GM12878 (cell line): ENCODE results near the gene THRB. TPM values are rescaled to one million over a fixed set of nuclear protein-coding genes. Genes with fewer than 3 reads are reported as not detected.

Source experiments
- ATAC-seq: fragments of 200-7000 bp; cut with Tn5 transposase; 3 replicates; pipeline ENCODE4 v1.9.1; 2020; ENCODE audit warnings: mild to moderate bottlenecking, moderate library complexity
- BruUV-seq: library from RNA; stranded (reverse); fragments of 400-500 nt; replicated peaks from 2 replicates; lab custom pipeline; 2021; lab: Mats Ljungman, UMichigan
- CTCF ChIA-PET: fragments of 300-600 bp; sonication (Branson Sonifier 250); formaldehyde crosslinking; extraction: SDS; loops from one replicate; lab custom pipeline; 2021; ENCODE audit warnings: inconsistent platforms; lab: Yijun Ruan, JAX
- POLR2A ChIA-PET: fragments of 350-600 bp; formaldehyde crosslinking; extraction: SDS; loops from one replicate; lab custom pipeline; 2021; ENCODE audit warnings: inconsistent platforms; lab: Charles Lee
- RAD21 ChIA-PET: fragments of 300-600 bp; sonication (Branson Sonifier 250); formaldehyde crosslinking; loops from one replicate; lab custom pipeline; 2023; ENCODE audit warnings: antibody characterized with exemption; ENCODE audit not compliant: unreplicated experiment; lab: Charles Lee
- SMC1A ChIA-PET: fragments of 300-600 bp; sonication (Branson Sonifier 250); formaldehyde crosslinking; loops from one replicate; lab custom pipeline; 2023; ENCODE audit not compliant: unreplicated experiment, uncharacterized antibody; lab: Charles Lee
- DNase-seq: peaks from one replicate; pipeline ENCODE4 v3.0.0-alpha.2; 2011; ENCODE audit warnings: low read depth, low spot score
- FAIRE-seq: peaks from 3 replicates; lab custom pipeline; 2011; peaks lifted over from hg19 to GRCh38; lab: Jason Lieb, UNC
- H2AFZ ChIP-seq: 2 replicates; pipeline ENCODE4 v1.6.0; 2011; ENCODE audit warnings: low read depth, low read length, control low read depth; ENCODE audit not compliant: control insufficient read depth
- H3K27ac ChIP-seq: 2 replicates; pipeline ENCODE4 v1.5.1; 2011; ENCODE audit warnings: control low read depth; ENCODE audit not compliant: control insufficient read depth, insufficient read depth
- H3K27me3 ChIP-seq, 2 experiments: replicated peaks in 1 of 2; 2 replicates each; pipeline versions ENCODE4 v1.6.0 to v1.6.1; 2011; ENCODE audit warnings: low read length in 1 of 2; ENCODE audit not compliant: control insufficient read depth in 2 of 2, insufficient read depth in 2 of 2
- H3K36me3 ChIP-seq, 2 experiments: 2 replicates each; pipeline ENCODE4 v1.5.1; 2011; ENCODE audit warnings: low read length in 1 of 2; ENCODE audit not compliant: control insufficient read depth in 2 of 2, insufficient read depth in 2 of 2
- H3K4me1 ChIP-seq: 2 replicates; pipeline ENCODE4 v1.6.1; 2011; ENCODE audit warnings: mild to moderate bottlenecking, low read length, moderate library complexity, mixed read lengths; ENCODE audit not compliant: control insufficient read depth, insufficient read depth
- H3K4me2 ChIP-seq: 2 replicates; pipeline ENCODE4 v1.6.0; 2011; ENCODE audit warnings: control low read depth; ENCODE audit not compliant: control insufficient read depth, insufficient read depth
- H3K4me3 ChIP-seq: fragments of 200-600 bp; sonication (generic); 2 replicates; pipeline ENCODE4 v1.5.1; 2016
- H3K79me2 ChIP-seq: 2 replicates; pipeline ENCODE4 v1.6.0; 2011; ENCODE audit warnings: low read length; ENCODE audit not compliant: control insufficient read depth, insufficient read depth
- H3K9ac ChIP-seq: 2 replicates; pipeline ENCODE4 v1.8.0; 2011; ENCODE audit warnings: low read length, control low read depth, mixed read lengths; ENCODE audit not compliant: control insufficient read depth, insufficient read depth
- H3K9me3 ChIP-seq: replicated peaks from 3 replicates; pipeline ENCODE4 v1.5.1; 2011; ENCODE audit warnings: mild to moderate bottlenecking, low read length; ENCODE audit not compliant: control insufficient read depth, insufficient read depth
- H4K20me1 ChIP-seq: 2 replicates; pipeline ENCODE4 v1.6.0; 2011; ENCODE audit not compliant: control insufficient read depth, insufficient read depth
- BMI1 ChIP-seq: fragments of 450-650 bp; IDR thresholded peaks from 2 replicates; pipeline ENCODE4 v1.6.1; 2016; ENCODE audit warnings: mild to moderate bottlenecking, moderate library complexity, borderline replicate concordance
- CEBPB ChIP-seq, 2 experiments: fragments of 150-350 bp in 1 of 2; IDR thresholded peaks; 2 replicates each; pipeline ENCODE4 v1.6.1; 2012 to 2014; ENCODE audit warnings: low read depth in 2 of 2, low read length in 2 of 2, borderline replicate concordance in 1 of 2, inconsistent platforms in 1 of 2
- CHD2 ChIP-seq: IDR thresholded peaks from 2 replicates; pipeline ENCODE4 v1.6.1; 2011; ENCODE audit warnings: low read depth, low read length, improper control_type of control experiment, borderline replicate concordance
- EP300 ChIP-seq, 2 experiments: fragments of 150-350 bp in 1 of 2; IDR thresholded peaks; 2 replicates each; pipeline ENCODE4 v1.6.1; 2011 to 2012; ENCODE audit warnings: low read depth in 2 of 2, low read length in 2 of 2, borderline replicate concordance in 1 of 2, improper control_type of control experiment in 1 of 2, inconsistent platforms in 1 of 2; ENCODE audit not compliant: control insufficient read depth in 1 of 2
- ETV6 ChIP-seq, 2 experiments: fragments of 450-650 bp in 1 of 2; IDR thresholded peaks in 1 of 2; conservative IDR thresholded peaks in 1 of 2; 2 replicates each; pipeline ENCODE4 v1.6.1; 2014; ENCODE audit warnings: antibody characterized with exemption in 1 of 2, borderline replicate concordance in 1 of 2, low read depth in 1 of 2, mild to moderate bottlenecking in 1 of 2, moderate library complexity in 1 of 2
- GABPA ChIP-seq: IDR thresholded peaks from 2 replicates; pipeline ENCODE4 v1.6.1; 2014; ENCODE audit warnings: antibody characterized with exemption, low read depth, mild to moderate bottlenecking, inconsistent platforms
- HDGF ChIP-seq: fragments of 450-650 bp; IDR thresholded peaks from 2 replicates; pipeline ENCODE4 v1.6.1; 2016; ENCODE audit warnings: antibody characterized with exemption
- MEF2A ChIP-seq: IDR thresholded peaks from 2 replicates; pipeline ENCODE4 v1.6.1; 2011; ENCODE audit warnings: low read depth, mild to moderate bottlenecking, low read length, moderate library complexity; ENCODE audit not compliant: insufficient read depth
- MEF2B ChIP-seq: fragments of 450-650 bp; IDR thresholded peaks from 2 replicates; pipeline ENCODE4 v1.6.1; 2018; ENCODE audit warnings: mild to moderate bottlenecking, moderate library complexity; ENCODE audit not compliant: partially characterized antibody, poor library complexity, severe bottlenecking
- MXI1 ChIP-seq: fragments of 150-350 bp; IDR thresholded peaks from 2 replicates; pipeline ENCODE4 v1.6.1; 2011; ENCODE audit warnings: low read depth, mild to moderate bottlenecking, inconsistent platforms, low read length, improper control_type of control experiment
- POLR2AphosphoS5 ChIP-seq: IDR thresholded peaks from 2 replicates; pipeline ENCODE4 v1.6.1; 2011; ENCODE audit warnings: mild to moderate bottlenecking, low read length, inconsistent platforms
- RAD51 ChIP-seq: fragments of 450-650 bp; IDR thresholded peaks from 2 replicates; pipeline ENCODE4 v1.6.1; 2016; ENCODE audit warnings: moderate library complexity, mild to moderate bottlenecking, inconsistent platforms
- STAT1 ChIP-seq: fragments of 450-650 bp; conservative IDR thresholded peaks from 2 replicates; pipeline ENCODE4 v1.6.1; 2014; ENCODE audit warnings: antibody characterized with exemption, mild to moderate bottlenecking
- TAF1 ChIP-seq: IDR thresholded peaks from 2 replicates; pipeline ENCODE4 v1.6.1; 2011; ENCODE audit warnings: mild to moderate bottlenecking, low read depth, low read length, borderline replicate concordance
- ZNF384 ChIP-seq: IDR thresholded peaks from 2 replicates; pipeline ENCODE4 v1.6.1; 2012; ENCODE audit warnings: low read depth, mild to moderate bottlenecking, low read length, improper control_type of control experiment, borderline replicate concordance
- WGBS: methylation state at CpG from one replicate; pipeline ENCODE4 v1.1.6; 2016; ENCODE audit warnings: low lambda C conversion rate; ENCODE audit not compliant: insufficient replicate concordance, insufficient coverage; ENCODE audit errors: missing lambda C conversion rate; 5-methylcytosine and 5-hydroxymethylcytosine counted together
- in situ Hi-C: fragments of 300-500 bp; cut with MboI; formaldehyde crosslinking; loops from 9 replicates; pipeline ENCODE4 v1.14.3; 2018; ENCODE audit warnings: mixed read lengths
- intact Hi-C: fragments of 100-400 bp; cut with micrococcal nuclease; formaldehyde crosslinking; loops from one replicate; pipeline ENCODE4 v1.14.2; 2022; ENCODE audit not compliant: unreplicated experiment
- polyA plus RNA-seq, 11 experiments: library from polyadenylated mRNA; depleted of rRNA in 4 of 11; unstranded in 6 of 11; stranded (reverse) in 5 of 11; fragments of >200 nt; fragmentation: Nextera tagmentation in 4 of 11; fragmentation: Illumina TruSeq in 1 of 11; extraction: Ambion mirVana in 4 of 11; extraction: Trizol in 1 of 11; gene quantifications; 1 replicate in 1 of 11; 2 replicates in 10 of 11; pipeline versions ENCODE4 v1.2.1 to v1.2.3, GENCODE V29; 2011 to 2016; ENCODE audit warnings: inconsistent platforms in 2 of 11, missing spikeins in 2 of 11, low read depth in 1 of 11
- total RNA-seq, 4 experiments: library from RNA; depleted of rRNA in 3 of 4; stranded (reverse); fragments of >200 nt in 3 of 4; fragmentation: Illumina TruSeq in 1 of 4; extraction: Trizol in 1 of 4; gene quantifications; 2 replicates each; pipeline versions ENCODE4 v1.2.1 to v1.2.3, GENCODE V29; 2013 to 2021
- TF ChIP-seq, protein P1 (sequence below): fragments of 450-650 bp; IDR thresholded peaks from 2 replicates; pipeline ENCODE4 v1.6.1; 2016; ENCODE audit warnings: mild to moderate bottlenecking
- TF ChIP-seq, protein P2 (sequence below): fragments of 450-650 bp; IDR thresholded peaks from 2 replicates; pipeline ENCODE4 v1.6.1; 2017; ENCODE audit warnings: low read depth, mild to moderate bottlenecking, moderate library complexity
- TF ChIP-seq, protein P3 (sequence below): fragments of 450-650 bp; IDR thresholded peaks from 2 replicates; pipeline ENCODE4 v1.6.1; 2017; ENCODE audit warnings: antibody characterized with exemption, mild to moderate bottlenecking, moderate library complexity

The THRB gene
- total and polyA plus RNA-seq, 10 of the 15 experiments (the other 5 are each of a cell fraction or from before 2014, with no cell fraction given) = 0.05 TPM; not detected in 9

DNA sequence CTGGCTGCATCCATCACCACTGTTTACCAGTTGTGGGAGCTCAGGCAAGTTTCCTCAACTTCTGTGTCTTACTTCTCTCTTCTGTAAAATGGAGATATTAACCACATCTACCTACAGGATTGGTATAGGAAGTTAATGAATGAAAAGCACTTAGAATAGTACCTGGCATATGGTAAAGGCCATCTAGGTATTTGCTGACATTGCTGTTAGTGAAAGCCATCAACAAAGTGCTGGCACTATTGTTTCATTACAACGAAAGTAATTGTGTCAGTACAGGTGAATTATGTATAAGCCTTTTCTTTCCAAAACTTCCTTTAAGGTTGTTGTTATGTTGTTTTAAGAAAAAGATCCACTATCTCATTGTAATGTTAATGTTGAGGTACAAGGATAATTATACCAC is 352.5 kb downstream of the THRB start:
- DNase-seq = no peak
- in situ Hi-C loops (no loop called here), intact Hi-C loops (no loop called here)
- H3K4me3 ChIP-seq = no peak overlapping the region
- H3K9ac ChIP-seq = no peak overlapping the region
- H3K4me2 ChIP-seq = no peak overlapping the region
- ATAC-seq = no peak
- no TSS peak for BruUV-seq
- no peaks in the 10 kb centered on the region for H3K36me3 ChIP-seq
- ChIA-PET SMC1A (interaction anchor here (1.3 kb wide), 1 partner anchor 91 kb away, joined by 3 read pairs; no protein-coding TSS in a partner anchor), CTCF (no interaction called here), POLR2A (no interaction called here), RAD21 (no interaction called here)
- WGBS = 41% methylated on average over 1 of the region's 1 CpG
- no peaks in the 10 kb centered on the region for H3K27me3 ChIP-seq
- H3K27ac ChIP-seq = no peak overlapping the region
- H3K9me3 ChIP-seq = no peaks in the 10 kb centered on the region
- H4K20me1 ChIP-seq = no peaks in the 10 kb centered on the region
- H3K79me2 ChIP-seq = no peaks in the 10 kb centered on the region
- H2AFZ ChIP-seq = no peak overlapping the region
- FAIRE-seq = no peak
- TF ChIP-seq, protein P1, sequence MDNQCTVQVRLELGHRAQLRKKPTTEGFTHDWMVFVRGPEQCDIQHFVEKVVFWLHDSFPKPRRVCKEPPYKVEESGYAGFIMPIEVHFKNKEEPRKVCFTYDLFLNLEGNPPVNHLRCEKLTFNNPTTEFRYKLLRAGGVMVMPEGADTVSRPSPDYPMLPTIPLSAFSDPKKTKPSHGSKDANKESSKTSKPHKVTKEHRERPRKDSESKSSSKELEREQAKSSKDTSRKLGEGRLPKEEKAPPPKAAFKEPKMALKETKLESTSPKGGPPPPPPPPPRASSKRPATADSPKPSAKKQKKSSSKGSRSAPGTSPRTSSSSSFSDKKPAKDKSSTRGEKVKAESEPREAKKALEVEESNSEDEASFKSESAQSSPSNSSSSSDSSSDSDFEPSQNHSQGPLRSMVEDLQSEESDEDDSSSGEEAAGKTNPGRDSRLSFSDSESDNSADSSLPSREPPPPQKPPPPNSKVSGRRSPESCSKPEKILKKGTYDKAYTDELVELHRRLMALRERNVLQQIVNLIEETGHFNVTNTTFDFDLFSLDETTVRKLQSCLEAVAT = no peak
- TF ChIP-seq, protein P2, sequence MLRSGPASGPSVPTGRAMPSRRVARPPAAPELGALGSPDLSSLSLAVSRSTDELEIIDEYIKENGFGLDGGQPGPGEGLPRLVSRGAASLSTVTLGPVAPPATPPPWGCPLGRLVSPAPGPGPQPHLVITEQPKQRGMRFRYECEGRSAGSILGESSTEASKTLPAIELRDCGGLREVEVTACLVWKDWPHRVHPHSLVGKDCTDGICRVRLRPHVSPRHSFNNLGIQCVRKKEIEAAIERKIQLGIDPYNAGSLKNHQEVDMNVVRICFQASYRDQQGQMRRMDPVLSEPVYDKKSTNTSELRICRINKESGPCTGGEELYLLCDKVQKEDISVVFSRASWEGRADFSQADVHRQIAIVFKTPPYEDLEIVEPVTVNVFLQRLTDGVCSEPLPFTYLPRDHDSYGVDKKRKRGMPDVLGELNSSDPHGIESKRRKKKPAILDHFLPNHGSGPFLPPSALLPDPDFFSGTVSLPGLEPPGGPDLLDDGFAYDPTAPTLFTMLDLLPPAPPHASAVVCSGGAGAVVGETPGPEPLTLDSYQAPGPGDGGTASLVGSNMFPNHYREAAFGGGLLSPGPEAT = no peak
- TF ChIP-seq RAD51 (no peak), EP300 (IDR thresholded peaks at IDR 0.05; ENCODE audit: borderline replicate concordance in 1 of 2, control insufficient read depth in 1 of 2, low read depth in 2 of 2, low read length in 2 of 2) (no peak), CHD2 (no peak), MEF2B (no peak), POLR2AphosphoS5 (no peak), MEF2A (no peak), STAT1 (no peak), BMI1 (no peak), GABPA (no peak), TAF1 (no peak), MXI1 (no peak), ETV6 (conservative IDR thresholded peaks at IDR 0.05 in 1 of 2, IDR thresholded peaks at IDR 0.05 in 1 of 2; ENCODE audit: borderline replicate concordance in 1 of 2, low read depth in 1 of 2) (no peak), ZNF384 (no peak), HDGF (no peak), CEBPB (IDR thresholded peaks at IDR 0.05; ENCODE audit: borderline replicate concordance in 1 of 2, low read depth in 2 of 2, low read length in 2 of 2) (no peak)
- TF ChIP-seq, protein P3, sequence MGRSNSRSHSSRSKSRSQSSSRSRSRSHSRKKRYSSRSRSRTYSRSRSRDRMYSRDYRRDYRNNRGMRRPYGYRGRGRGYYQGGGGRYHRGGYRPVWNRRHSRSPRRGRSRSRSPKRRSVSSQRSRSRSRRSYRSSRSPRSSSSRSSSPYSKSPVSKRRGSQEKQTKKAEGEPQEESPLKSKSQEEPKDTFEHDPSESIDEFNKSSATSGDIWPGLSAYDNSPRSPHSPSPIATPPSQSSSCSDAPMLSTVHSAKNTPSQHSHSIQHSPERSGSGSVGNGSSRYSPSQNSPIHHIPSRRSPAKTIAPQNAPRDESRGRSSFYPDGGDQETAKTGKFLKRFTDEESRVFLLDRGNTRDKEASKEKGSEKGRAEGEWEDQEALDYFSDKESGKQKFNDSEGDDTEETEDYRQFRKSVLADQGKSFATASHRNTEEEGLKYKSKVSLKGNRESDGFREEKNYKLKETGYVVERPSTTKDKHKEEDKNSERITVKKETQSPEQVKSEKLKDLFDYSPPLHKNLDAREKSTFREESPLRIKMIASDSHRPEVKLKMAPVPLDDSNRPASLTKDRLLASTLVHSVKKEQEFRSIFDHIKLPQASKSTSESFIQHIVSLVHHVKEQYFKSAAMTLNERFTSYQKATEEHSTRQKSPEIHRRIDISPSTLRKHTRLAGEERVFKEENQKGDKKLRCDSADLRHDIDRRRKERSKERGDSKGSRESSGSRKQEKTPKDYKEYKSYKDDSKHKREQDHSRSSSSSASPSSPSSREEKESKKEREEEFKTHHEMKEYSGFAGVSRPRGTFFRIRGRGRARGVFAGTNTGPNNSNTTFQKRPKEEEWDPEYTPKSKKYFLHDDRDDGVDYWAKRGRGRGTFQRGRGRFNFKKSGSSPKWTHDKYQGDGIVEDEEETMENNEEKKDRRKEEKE = no peak
- H3K4me1 ChIP-seq = no peaks in the 10 kb centered on the region
